OCI-LY7 (cell line): ENCODE results near the gene COL16A1. TPM values are rescaled to one million over a fixed set of nuclear protein-coding genes. Genes with fewer than 3 reads are reported as not detected.

Experiments used
- BruUV-seq: library from RNA; stranded (reverse); fragments of 400-500 nt; replicated peaks from 2 replicates; lab custom pipeline; 2021; lab: Mats Ljungman, UMichigan
- CTCF ChIA-PET: fragments of 300-600 bp; sonication (Branson Sonifier 250); formaldehyde crosslinking; loops from one replicate; lab custom pipeline; 2022; ENCODE audit warnings: antibody characterized with exemption; ENCODE audit not compliant: unreplicated experiment; lab: Charles Lee
- POLR2A ChIA-PET: fragments of 300-600 bp; sonication (Branson Sonifier 250); formaldehyde crosslinking; loops from one replicate; lab custom pipeline; 2022; ENCODE audit warnings: antibody characterized with exemption; lab: Charles Lee
- DNase-seq: peaks from one replicate; pipeline ENCODE4 v3.0.0-alpha.2; 2015; ENCODE audit warnings: low spot score
- H2AFZ ChIP-seq: fragments of 200-600 bp; sonication (generic), shearing (Covaris generic); 2 replicates; pipeline ENCODE4 v1.6.1; 2014; ENCODE audit warnings: mild to moderate bottlenecking, antibody characterized with exemption, low read length, moderate library complexity
- H3K27ac ChIP-seq: fragments of 200-600 bp; sonication (generic); 2 replicates; pipeline ENCODE4 v1.5.1; 2014; ENCODE audit warnings: mixed run types, low read depth, mild to moderate bottlenecking, moderate library complexity, low read length, inconsistent platforms; ENCODE audit not compliant: poor library complexity, severe bottlenecking
- H3K36me3 ChIP-seq: fragments of 200-600 bp; sonication (generic); 2 replicates; pipeline ENCODE4 v1.6.1; 2014; ENCODE audit warnings: mild to moderate bottlenecking, antibody characterized with exemption, low read length, moderate library complexity, mixed read lengths; ENCODE audit not compliant: insufficient read depth
- H3K4me1 ChIP-seq: fragments of 200-600 bp; sonication (generic); 2 replicates; pipeline ENCODE4 v1.5.1; 2014; ENCODE audit warnings: mild to moderate bottlenecking, low read length; ENCODE audit not compliant: insufficient read depth, poor library complexity, severe bottlenecking
- H3K4me2 ChIP-seq: fragments of 200-600 bp; sonication (generic); 2 replicates; pipeline ENCODE4 v1.6.1; 2014; ENCODE audit warnings: mild to moderate bottlenecking, low read length
- H3K4me3 ChIP-seq: fragments of 200-600 bp; sonication (generic); 2 replicates; pipeline ENCODE4 v1.5.1; 2014; ENCODE audit warnings: mild to moderate bottlenecking, low read depth, low read length; ENCODE audit not compliant: poor library complexity, severe bottlenecking
- H3K79me2 ChIP-seq: fragments of 200-600 bp; sonication (generic); 2 replicates; pipeline ENCODE4 v1.6.1; 2016; ENCODE audit warnings: low read depth, mild to moderate bottlenecking, low read length, moderate library complexity, mixed read lengths; ENCODE audit not compliant: insufficient read depth
- H3K9me2 ChIP-seq: fragments of 200-600 bp; sonication (generic); 2 replicates; pipeline ENCODE4 v1.6.1; 2016; ENCODE audit warnings: mild to moderate bottlenecking, low read length, mixed read lengths; ENCODE audit not compliant: insufficient read depth
- H3K9me3 ChIP-seq: fragments of 200-600 bp; sonication (generic); 2 replicates; pipeline ENCODE4 v1.6.1; 2014; ENCODE audit warnings: mild to moderate bottlenecking, mixed run types, low read length, mixed read lengths
- H4K20me1 ChIP-seq: fragments of 200-600 bp; sonication (generic); 2 replicates; pipeline ENCODE4 v1.6.1; 2014; ENCODE audit warnings: mild to moderate bottlenecking, antibody characterized with exemption, low read length, moderate library complexity, mixed read lengths; ENCODE audit not compliant: insufficient read depth
- EZH2phosphoT487 ChIP-seq: fragments of 200-600 bp; sonication (generic); IDR thresholded peaks from 2 replicates; pipeline ENCODE4 v1.6.1; 2018; ENCODE audit warnings: low read depth, borderline replicate concordance, mild to moderate bottlenecking, mixed run types, antibody characterized with exemption, low read length, moderate library complexity, mixed read lengths
- intact Hi-C: fragments of 100-400 bp; cut with micrococcal nuclease; formaldehyde crosslinking; loops from one replicate; pipeline ENCODE4 v1.10.0; 2022; ENCODE audit not compliant: unreplicated experiment
- total RNA-seq, 2 experiments: library from RNA; depleted of rRNA in 1 of 2; stranded (reverse); fragments of >200 nt in 1 of 2; shearing (Covaris generic) in 1 of 2; gene quantifications; 2 replicates each; pipeline ENCODE4 v1.2.3, GENCODE V29; 2014 to 2022
- TF ChIP-seq, protein P1 (sequence below): fragments of 200-600 bp; sonication (generic); conservative IDR thresholded peaks from 2 replicates; pipeline ENCODE4 v1.5.1; 2014; ENCODE audit warnings: mild to moderate bottlenecking, antibody characterized with exemption, low read length, moderate library complexity, mixed read lengths

The COL16A1 gene
- total RNA-seq, 2 experiments from 2014 or later: not detected

DNA sequence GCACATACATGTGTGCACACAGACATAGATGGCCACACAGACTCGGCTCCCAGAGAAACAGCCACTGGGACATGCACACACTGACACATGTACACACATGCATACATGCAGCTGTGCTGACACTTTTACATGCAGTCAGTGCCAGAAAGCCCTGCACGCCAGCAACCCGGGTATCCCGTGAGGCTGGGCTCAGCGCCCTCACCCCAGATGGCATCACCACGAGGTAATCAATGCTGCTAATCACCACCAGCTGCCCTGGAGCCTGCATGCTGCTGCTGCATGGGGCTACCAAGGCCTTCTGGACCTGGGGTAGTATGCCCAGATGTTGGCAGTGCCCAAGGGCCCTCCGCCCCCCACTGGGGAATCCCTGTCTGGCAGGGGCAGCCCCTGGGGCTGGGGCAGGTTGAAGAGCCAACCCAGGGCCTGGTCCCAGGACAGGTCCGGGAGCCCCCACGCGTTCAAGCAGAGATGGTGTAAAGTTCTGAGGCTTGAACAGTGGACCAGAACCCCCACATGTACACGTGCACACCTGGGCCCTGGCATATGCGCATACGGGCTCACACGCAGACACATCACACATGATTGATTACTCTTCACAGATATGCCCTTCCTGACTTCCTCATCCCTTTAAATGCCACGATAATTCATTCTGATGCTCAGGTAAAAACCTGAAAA is 2.7 kb upstream of the COL16A1 start:
- BruUV-seq: no TSS peak
- DNase-seq: no peak
- no peaks in the 10 kb centered on the region for H3K9me3 ChIP-seq
- ChIA-PET CTCF (no interaction called here), POLR2A (no interaction called here)
- no peak overlapping the region for H3K4me3 ChIP-seq
- intact Hi-C loops: loop anchor here (5.0 kb wide), 1 partner anchor 44 kb away; no protein-coding TSS in a partner anchor
- no peak overlapping the region for H3K4me2 ChIP-seq
- H3K79me2 ChIP-seq: no peaks in the 10 kb centered on the region
- no peak overlapping the region for H2AFZ ChIP-seq
- H3K36me3 ChIP-seq: no peaks in the 10 kb centered on the region
- no peaks in the 10 kb centered on the region for H3K4me1 ChIP-seq
- TF ChIP-seq EZH2phosphoT487: no peak
- TF ChIP-seq, protein P1, sequence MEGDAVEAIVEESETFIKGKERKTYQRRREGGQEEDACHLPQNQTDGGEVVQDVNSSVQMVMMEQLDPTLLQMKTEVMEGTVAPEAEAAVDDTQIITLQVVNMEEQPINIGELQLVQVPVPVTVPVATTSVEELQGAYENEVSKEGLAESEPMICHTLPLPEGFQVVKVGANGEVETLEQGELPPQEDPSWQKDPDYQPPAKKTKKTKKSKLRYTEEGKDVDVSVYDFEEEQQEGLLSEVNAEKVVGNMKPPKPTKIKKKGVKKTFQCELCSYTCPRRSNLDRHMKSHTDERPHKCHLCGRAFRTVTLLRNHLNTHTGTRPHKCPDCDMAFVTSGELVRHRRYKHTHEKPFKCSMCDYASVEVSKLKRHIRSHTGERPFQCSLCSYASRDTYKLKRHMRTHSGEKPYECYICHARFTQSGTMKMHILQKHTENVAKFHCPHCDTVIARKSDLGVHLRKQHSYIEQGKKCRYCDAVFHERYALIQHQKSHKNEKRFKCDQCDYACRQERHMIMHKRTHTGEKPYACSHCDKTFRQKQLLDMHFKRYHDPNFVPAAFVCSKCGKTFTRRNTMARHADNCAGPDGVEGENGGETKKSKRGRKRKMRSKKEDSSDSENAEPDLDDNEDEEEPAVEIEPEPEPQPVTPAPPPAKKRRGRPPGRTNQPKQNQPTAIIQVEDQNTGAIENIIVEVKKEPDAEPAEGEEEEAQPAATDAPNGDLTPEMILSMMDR: no peak
- no peaks in the 10 kb centered on the region for H4K20me1 ChIP-seq
- H3K27ac ChIP-seq: no peak overlapping the region
- H3K9me2 ChIP-seq: no peaks in the 10 kb centered on the region

DNA sequence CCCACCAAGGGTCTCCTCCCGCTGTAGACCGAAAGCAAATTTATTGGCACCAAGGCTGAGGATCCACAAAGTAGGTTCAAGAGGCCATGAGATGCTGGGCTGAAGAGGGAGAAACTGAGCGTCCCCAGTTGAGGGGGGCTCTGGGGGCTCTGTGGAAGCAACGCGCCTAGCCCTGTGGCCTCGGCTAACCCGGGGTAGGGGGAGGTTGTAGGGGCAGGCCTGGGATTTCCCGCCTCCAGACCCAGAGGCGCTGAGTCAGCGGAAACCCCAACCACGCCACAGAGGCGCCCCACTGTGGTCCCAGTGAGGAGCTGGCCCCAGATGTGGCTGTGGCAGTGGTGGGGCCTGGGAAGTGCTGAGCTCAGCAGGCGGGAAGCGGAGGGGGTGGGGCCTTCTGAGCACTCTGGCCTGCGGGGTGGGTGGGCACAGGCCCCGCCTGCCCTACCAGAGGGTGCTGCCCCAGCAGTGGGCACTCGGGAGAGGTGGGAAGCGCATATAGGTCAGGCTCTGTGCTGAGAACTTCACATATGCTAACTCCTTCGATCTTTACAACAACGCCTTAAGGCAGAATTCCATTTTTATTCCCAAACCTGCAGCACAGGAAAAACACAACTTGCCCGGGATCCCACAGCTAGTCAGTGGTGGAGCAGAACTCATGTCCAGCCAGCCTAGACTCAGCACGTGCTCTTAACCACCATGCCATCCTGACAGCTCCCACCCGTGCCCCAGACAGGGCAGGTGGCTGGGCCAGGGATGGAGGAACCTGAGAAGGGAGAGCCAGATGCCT is 1.5 kb upstream of the COL16A1 start:
- no peak overlapping the region for H3K4me2 ChIP-seq
- intact Hi-C loops: loop anchor here (5.0 kb wide), 1 partner anchor 43 kb away; no protein-coding TSS in a partner anchor
- peak; percentile 36 for DNase-seq

More for the DNA sequence above, 1.5 kb upstream of the COL16A1 start:
- BruUV-seq: no TSS peak
- Histone ChIP-seq H3K9me2 (no peaks in the 10 kb centered on the region), H3K4me3 (no peak overlapping the region), H3K27ac (no peak overlapping the region), H3K79me2 (no peaks in the 10 kb centered on the region), H3K9me3 (no peaks in the 10 kb centered on the region), H3K4me1 (no peaks in the 10 kb centered on the region), H3K36me3 (no peaks in the 10 kb centered on the region), H4K20me1 (no peaks in the 10 kb centered on the region), H2AFZ (no peak overlapping the region)
- ChIA-PET POLR2A (no interaction called here), CTCF (no interaction called here)
- TF ChIP-seq, protein P1: peak; percentile 51; the same call in 1 of the 2 replicates
- TF ChIP-seq EZH2phosphoT487: no peak
